CD4-positive, alpha-beta T cell treated with Interleukin-2 at 100 ng/mL for 4 hours (primary cell): ENCODE measurements around the gene RNF135.
"Not testable (repeated sequence)": the region's sequence is repeated elsewhere in the genome, so short reads cannot be mapped to it uniquely, and the experiment has no call there.

Source experiments
- DNase-seq: peaks from one replicate; pipeline ENCODE4 v3.0.0-alpha.2; 2020; ENCODE audit warnings: low spot score

Gene RNF135

GRCh38 chr17:30956764-30957374, 14.0 kb upstream of the RNF135 start:
- DNase-seq, result no peak

- no peak for DNase-seq
Observed at GRCh38 chr17:30957741-30958140, 13.1 kb upstream of the RNF135 start.

- no peak for DNase-seq
Observed at GRCh38 chr17:30958187-30958586, 12.7 kb upstream of the RNF135 start.

GRCh38 chr17:30961209-30962188, 9.3 kb upstream of the RNF135 start:
- DNase-seq, result peak; percentile 23

- not testable (repeated sequence) for DNase-seq
Observed at GRCh38 chr17:30964312-30964711, 6.5 kb upstream of the RNF135 start.

- no peak for DNase-seq
Observed at GRCh38 chr17:30964876-30965275, 6.0 kb upstream of the RNF135 start.

- DNase-seq, result no peak
Observed at GRCh38 chr17:30965686-30966085, 5.2 kb upstream of the RNF135 start.

DNA sequence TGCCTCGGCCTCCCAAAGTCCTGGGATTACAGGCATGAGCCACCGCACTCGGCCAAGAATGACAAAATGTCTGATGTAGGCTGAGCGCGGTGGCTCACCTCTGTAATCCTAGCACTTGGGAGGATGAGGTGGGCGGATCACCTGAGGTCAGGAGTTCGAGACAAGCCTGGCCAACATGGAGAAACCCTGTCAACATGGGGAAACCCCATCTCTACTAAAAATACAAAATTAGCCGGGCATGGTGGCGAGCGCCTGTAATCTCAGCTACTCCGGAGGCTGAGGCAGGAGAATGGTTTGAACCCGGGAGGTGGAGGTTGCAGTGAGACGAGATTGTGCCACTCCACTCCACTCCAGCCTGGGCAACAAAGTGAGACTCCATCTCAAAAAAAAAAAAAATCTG, 2.9 kb upstream of the RNF135 start:
- DNase-seq, result not testable (repeated sequence)

DNA sequence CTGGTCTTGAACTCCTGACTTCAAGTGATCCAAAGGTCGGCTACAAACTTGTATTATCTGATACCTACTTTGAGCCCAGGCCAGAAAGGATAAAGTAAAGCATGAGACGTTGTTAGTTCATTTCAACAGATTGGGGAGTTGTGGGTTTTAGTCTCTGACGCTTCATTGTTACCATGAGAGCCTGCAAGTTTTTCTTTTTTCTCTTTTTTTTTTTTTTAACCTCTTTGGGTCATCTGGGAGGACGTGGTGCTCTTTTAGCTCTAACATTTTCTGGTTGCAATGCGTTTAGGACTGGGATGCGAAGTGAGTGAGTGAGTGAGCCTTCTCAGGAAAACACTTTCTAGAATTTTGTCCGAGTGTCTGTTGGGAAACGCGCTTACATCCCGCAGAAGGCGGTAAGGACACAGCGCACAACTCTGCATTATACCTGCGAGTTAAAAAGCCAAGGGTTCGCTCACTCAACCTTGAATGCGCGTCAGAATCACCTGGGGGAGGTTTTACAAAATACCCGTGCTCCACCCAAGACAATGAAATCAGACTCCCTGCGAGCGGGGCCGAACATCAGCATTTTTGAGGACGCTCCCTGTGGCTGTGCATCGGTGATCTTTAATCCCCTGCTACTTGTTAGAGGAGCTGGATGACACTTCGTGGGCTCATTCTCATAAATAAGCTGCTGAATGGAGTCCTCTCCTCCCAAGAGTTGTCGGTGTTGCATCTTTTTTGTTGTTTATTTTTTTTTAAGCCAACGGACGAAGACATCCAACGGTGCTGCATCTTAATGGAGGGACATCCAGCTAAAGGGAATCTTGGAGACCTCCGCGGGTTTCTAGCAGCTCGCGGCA, 629 bp upstream of the RNF135 start:
- no peak for DNase-seq

GRCh38 chr17:30975042-30975820, 4.4 kb downstream of the RNF135 start:
- DNase-seq, result no peak

GRCh38 chr17:30979919-30980318, 9.1 kb downstream of the RNF135 start:
- not testable (repeated sequence) for DNase-seq

GRCh38 chr17:30981531-30982519, 11.0 kb downstream of the RNF135 start:
- no peak for DNase-seq

DNA sequence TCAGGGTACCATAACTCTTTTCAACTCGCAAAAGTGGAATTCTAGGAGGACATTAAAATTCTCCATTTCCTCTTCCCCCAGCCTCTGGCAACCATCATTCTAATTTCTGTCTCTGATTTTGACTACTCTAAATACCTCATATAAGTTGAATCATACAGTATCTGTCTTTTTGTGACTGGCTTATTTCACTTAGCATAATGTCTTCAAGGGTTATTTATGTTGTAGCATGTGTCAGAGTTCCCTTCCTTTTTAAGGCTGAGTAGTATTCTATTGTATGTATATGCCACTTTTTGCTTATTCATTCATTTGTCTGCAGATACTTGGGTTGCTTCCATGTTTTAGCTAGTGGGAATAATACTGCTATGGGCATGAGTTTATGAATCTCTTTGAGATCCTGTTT, 12.0 kb downstream of the RNF135 start:
- DNase-seq, result no peak

DNA sequence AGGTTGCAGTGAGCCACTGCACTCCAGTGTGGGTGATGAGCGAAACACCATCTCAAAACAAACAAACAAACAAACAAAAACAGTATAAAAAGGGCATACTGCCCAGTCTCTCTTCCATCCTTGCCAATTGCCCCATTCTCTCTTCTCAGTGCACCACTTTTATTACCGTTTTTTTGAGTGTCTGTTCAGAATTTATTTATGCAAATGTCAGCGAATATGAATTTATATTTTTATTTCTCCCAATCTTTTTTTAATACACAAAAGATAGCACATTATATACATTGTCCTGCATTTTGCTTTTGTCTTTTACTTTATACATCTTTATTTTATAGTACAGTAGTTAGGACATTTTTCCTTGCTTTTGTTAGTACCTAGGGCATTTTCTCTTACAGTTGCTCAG, 19.6 kb downstream of the RNF135 start:
- DNase-seq, result no peak

GRCh38 chr17:30992551-30992950, 21.7 kb downstream of the RNF135 start:
- DNase-seq, result no peak

DNA sequence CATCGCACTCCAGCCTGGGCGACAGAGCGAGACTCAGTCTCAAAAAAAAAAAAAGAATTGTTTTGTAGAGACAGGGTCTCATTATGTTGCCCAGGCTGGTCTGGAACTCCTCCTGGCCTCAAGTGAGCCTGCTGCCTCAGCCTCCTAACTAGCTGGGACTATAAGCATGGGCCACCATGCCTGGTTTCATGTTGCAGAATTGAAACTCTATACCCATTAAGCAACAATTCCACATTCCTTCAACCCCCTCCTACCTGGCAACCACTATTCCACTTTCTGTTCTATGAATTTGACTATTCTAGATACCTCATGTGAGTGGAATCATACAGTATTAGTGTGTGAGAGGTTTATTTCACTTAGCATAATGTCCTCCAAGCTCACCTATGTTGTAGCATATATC, 24.5 kb downstream of the RNF135 start:
- DNase-seq, result no peak

DNA sequence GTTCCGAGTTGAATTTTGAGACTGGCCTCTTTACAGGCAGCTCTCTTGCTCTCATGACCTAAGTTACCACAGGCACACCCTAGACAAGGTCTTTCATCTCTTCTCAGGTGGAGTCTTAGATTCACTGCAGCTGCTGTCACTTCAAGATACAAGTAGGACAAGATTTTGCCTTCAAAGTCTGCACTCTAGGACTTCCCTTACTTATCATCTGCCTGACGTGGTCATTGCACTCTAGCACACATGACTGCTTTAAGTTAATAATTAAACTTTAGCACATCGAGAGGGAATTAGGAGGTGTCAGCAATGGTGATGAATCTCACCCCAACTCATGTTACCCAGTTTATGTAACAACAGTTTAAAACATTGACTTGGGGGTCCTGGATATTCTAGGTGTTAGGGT, 25.6 kb downstream of the RNF135 start:
- no peak for DNase-seq

GRCh38 chr17:30997270-30997669, 26.4 kb downstream of the RNF135 start:
- DNase-seq, result no peak

DNA sequence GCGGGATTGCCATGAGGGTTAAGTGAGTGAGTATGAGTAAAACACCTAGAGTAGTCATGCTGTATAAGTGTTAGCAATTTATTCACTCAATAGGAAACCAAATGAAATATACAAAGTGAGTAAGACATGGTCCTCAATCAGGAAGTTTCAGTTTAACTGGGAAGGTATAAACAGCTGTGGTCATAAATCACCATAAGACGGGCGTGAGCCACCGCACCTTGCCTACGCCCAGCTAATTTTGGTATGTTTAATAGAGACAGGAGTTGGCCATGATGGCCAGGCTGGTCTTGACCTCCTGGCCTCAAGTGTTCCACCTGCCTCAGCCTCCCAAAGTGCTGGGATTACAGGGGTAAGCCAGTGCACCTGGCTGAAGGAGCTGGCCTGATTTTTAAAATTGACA, 27.0 kb downstream of the RNF135 start:
- no peak for DNase-seq

DNA sequence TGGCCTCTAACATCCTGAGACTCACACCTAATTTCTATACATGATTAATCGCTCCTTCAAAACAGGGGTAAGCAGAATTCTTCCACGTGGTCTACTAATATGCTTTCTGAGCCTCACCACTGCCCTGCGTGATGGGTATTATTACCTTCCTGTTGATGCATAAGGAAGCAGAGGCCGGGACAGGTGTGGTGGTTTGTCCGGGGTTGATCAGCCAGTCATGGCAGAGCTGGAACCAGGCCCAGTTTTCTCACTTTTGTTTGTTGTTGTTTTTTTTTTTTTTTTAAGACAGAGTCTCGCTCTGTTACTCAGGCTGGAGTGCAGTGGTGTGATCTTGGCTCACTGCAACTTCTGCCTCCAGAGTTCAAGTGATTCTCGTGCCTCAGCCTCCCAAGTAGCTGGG, 31.2 kb downstream of the RNF135 start:
- no peak for DNase-seq
